ENCODE data around the gene GADD45B. TPM values are rescaled to one million over a fixed set of nuclear protein-coding genes. Genes with fewer than 3 reads are reported as not detected.
"Not testable (repeated sequence)": the region's sequence is repeated elsewhere in the genome, so short reads cannot be mapped to it uniquely, and the experiment has no call there.

Gene GADD45B
- total RNA-seq, 1 experiment from 2014 or later, result 56.2 TPM

- ChIA-PET CTCF (no interaction called here), POLR2A (interaction anchor here (0.6 to 0.7 kb wide), 2 partner anchors 110 to 230 kb away, joined by 5 to 11 read pairs; no protein-coding TSS in a partner anchor)
- peaks cover 6% of the 10 kb centered on the region; the same call in 1 of the 2 replicates for H3K4me1 ChIP-seq (ENCODE audit: control insufficient read depth, insufficient read depth, low read length)
- H3K27ac ChIP-seq (ENCODE audit: low read length), result no peak overlapping the region
- ATAC-seq (no peak), DNase-seq (ENCODE audit: low read depth, low spot score) (no peak)
- no TSS peak for BruUV-seq (replicated peaks)
- no peaks in the 10 kb centered on the region for H3K36me3 ChIP-seq (ENCODE audit: control insufficient read depth, insufficient read depth, low read length)
- H3K4me3 ChIP-seq (ENCODE audit: low read depth in 2 of 2, low read length in 2 of 2), result no peak overlapping the region
- intact Hi-C loops (cut with micrococcal nuclease; ENCODE audit: unreplicated experiment) (no loop called here), in situ Hi-C loops (cut with HindIII; ENCODE audit: low pct_unique_long_range_greater_than_20kb, low sequenced_read_pairs) (no loop called here)
- TF ChIP-seq POLR2AphosphoS5 (IDR thresholded peaks at IDR 0.05; ENCODE audit: low read depth, low read length) (no peak), REST (IDR thresholded peaks at IDR 0.05; ENCODE audit: insufficient read depth in 1 of 2, low read depth in 2 of 2, low read length in 1 of 2) (no peak), SIN3A (IDR thresholded peaks at IDR 0.05; ENCODE audit: borderline replicate concordance, insufficient read depth, low read depth, low read length) (no peak), CTCF (IDR thresholded peaks at IDR 0.05) (no peak), TCF7L2 (IDR thresholded peaks at IDR 0.05; ENCODE audit: low read depth, low read length) (no peak)
- no peaks in the 10 kb centered on the region for H3K9me3 ChIP-seq (ENCODE audit: control insufficient read depth, insufficient read depth, low read depth, low read length)
- H3K27me3 ChIP-seq (ENCODE audit: control insufficient read depth, insufficient read depth, low read length), result no peaks in the 10 kb centered on the region
These were observed 7.3 kb upstream of the GADD45B start for GRCh38 chr19:2468596-2468995.

- in situ Hi-C loops (cut with HindIII; ENCODE audit: low pct_unique_long_range_greater_than_20kb, low sequenced_read_pairs), result no loop called here
- Histone ChIP-seq H3K4me3 (ENCODE audit: low read depth in 2 of 2, low read length in 2 of 2) (no peak overlapping the region), H3K9me3 (ENCODE audit: control insufficient read depth, insufficient read depth, low read depth, low read length) (no peaks in the 10 kb centered on the region), H3K36me3 (ENCODE audit: control insufficient read depth, insufficient read depth, low read length) (no peaks in the 10 kb centered on the region), H3K27ac (ENCODE audit: low read length) (peak overlapping the region; percentile 61), H3K4me1 (ENCODE audit: control insufficient read depth, insufficient read depth, low read length) (peaks cover 6% of the 10 kb centered on the region; the same call in 1 of the 2 replicates), H3K27me3 (ENCODE audit: control insufficient read depth, insufficient read depth, low read length) (no peaks in the 10 kb centered on the region)
- intact Hi-C loops (cut with micrococcal nuclease; ENCODE audit: unreplicated experiment), result no loop called here
- ChIA-PET POLR2A (interaction anchor here (0.6 kb wide), 1 partner anchor 230 kb away, joined by 11 read pairs; no protein-coding TSS in a partner anchor), CTCF (interaction anchor here (0.7 kb wide), 1 partner anchor 110 kb away, joined by 4 read pairs; no protein-coding TSS in a partner anchor)
- no peak for TF ChIP-seq REST (IDR thresholded peaks at IDR 0.05; ENCODE audit: insufficient read depth in 1 of 2, low read depth in 2 of 2, low read length in 1 of 2)
- TF ChIP-seq POLR2AphosphoS5 (IDR thresholded peaks at IDR 0.05; ENCODE audit: low read depth, low read length), result no peak
- no peak for TF ChIP-seq SIN3A (IDR thresholded peaks at IDR 0.05; ENCODE audit: borderline replicate concordance, insufficient read depth, low read depth, low read length)
- TF ChIP-seq TCF7L2 (IDR thresholded peaks at IDR 0.05; ENCODE audit: low read depth, low read length), result no peak
- no peak for TF ChIP-seq CTCF (IDR thresholded peaks at IDR 0.05)
- no peak for DNase-seq (ENCODE audit: low read depth, low spot score)
- peak; percentile 69 for ATAC-seq
- BruUV-seq (replicated peaks), result no TSS peak
These were observed 6.6 kb upstream of the GADD45B start for GRCh38 chr19:2469102-2469914.

GRCh38 chr19:2469915-2470200 lies 6.1 kb upstream of the GADD45B start:
- BruUV-seq (replicated peaks); POLR2A ChIA-PET; ATAC-seq; H3K27ac ChIP-seq (ENCODE audit: low read length); H3K36me3 ChIP-seq (ENCODE audit: control insufficient read depth, insufficient read depth, low read length); H3K27me3 ChIP-seq (ENCODE audit: control insufficient read depth, insufficient read depth, low read length); in situ Hi-C loops (cut with HindIII; ENCODE audit: low pct_unique_long_range_greater_than_20kb, low sequenced_read_pairs); H3K4me3 ChIP-seq (ENCODE audit: low read depth in 2 of 2, low read length in 2 of 2); H3K9me3 ChIP-seq (ENCODE audit: control insufficient read depth, insufficient read depth, low read depth, low read length); DNase-seq (ENCODE audit: low read depth, low spot score); H3K4me1 ChIP-seq (ENCODE audit: control insufficient read depth, insufficient read depth, low read length): not testable (repeated sequence)
- CTCF ChIA-PET, result interaction anchor here (0.7 kb wide), 1 partner anchor 109 kb away, joined by 4 read pairs; no protein-coding TSS in a partner anchor
- intact Hi-C loops (cut with micrococcal nuclease; ENCODE audit: unreplicated experiment), result loop anchor here (10.0 kb wide), 1 partner anchor 75 kb away; no protein-coding TSS in a partner anchor

Measured in Panc1 (cell line).